Peyer's patch (tissue), 4 donors: ENCODE data around the gene CRABP2. TPM values are rescaled to one million over a fixed set of nuclear protein-coding genes. Genes with fewer than 3 reads are reported as not detected.
A peak's percentile ranks its signal among the peaks of the same experiment; 100 is the strongest.

Experiments
- DNase-seq, 3 donors: peaks; one replicate each; pipeline ENCODE4 v3.0.0-alpha.2; 2017 to 2019
- H3K27ac ChIP-seq, 4 donors: fragments of 200-600 bp; sonication (generic); one replicate each; pipeline ENCODE4 v1.5.1; 2016 to 2019
- H3K27me3 ChIP-seq, 2 donors: fragments of 200-600 bp; sonication (generic); one replicate each; pipeline ENCODE4 v1.5.1; 2019
- H3K36me3 ChIP-seq, 3 donors: fragments of 200-600 bp; sonication (generic); one replicate each; pipeline ENCODE4 v1.5.1; 2016 to 2019
- H3K4me1 ChIP-seq, 4 donors: fragments of 200-600 bp; sonication (generic); one replicate each; pipeline ENCODE4 v1.5.1; 2016 to 2019
- H3K4me3 ChIP-seq, 4 donors: fragments of 200-600 bp; sonication (generic); 1 replicate in 3 of 4; 2 replicates in 1 of 4; pipeline ENCODE4 v1.5.1; 2016 to 2019; ENCODE audit warnings: mild to moderate bottlenecking in 1 of 4
- H3K9me3 ChIP-seq, 4 donors: fragments of 200-600 bp; sonication (generic); one replicate each; pipeline ENCODE4 v1.5.1; 2016 to 2019; ENCODE audit warnings: mild to moderate bottlenecking in 1 of 4
- POLR2A ChIP-seq, 2 donors: fragments of 450-650 bp; IDR thresholded peaks; one replicate each; pipeline ENCODE4 v1.5.1; 2017; ENCODE audit warnings: antibody characterized with exemption in 2 of 2, mild to moderate bottlenecking in 2 of 2, moderate library complexity in 2 of 2
- total RNA-seq, 4 donors: library from RNA; depleted of rRNA; stranded (reverse); fragments of >200 nt; gene quantifications; one replicate each; pipeline ENCODE4 v1.1.0, GENCODE V29; 2016
- TF ChIP-seq, protein P1 (sequence below), 6 experiments: fragments of 450-650 bp in 4 of 6; fragments of 200-600 bp in 2 of 6; sonication (generic) in 1 of 6; IDR thresholded peaks; one replicate each; pipeline ENCODE4 v1.5.1; 2017 to 2019; ENCODE audit warnings: antibody characterized with exemption in 6 of 6, mild to moderate bottlenecking in 3 of 6, moderate library complexity in 1 of 6

The CRABP2 gene
- total RNA-seq, 4 donors from 2014 or later: 3.6 to 5.0 TPM; not detected in 2

DNA sequence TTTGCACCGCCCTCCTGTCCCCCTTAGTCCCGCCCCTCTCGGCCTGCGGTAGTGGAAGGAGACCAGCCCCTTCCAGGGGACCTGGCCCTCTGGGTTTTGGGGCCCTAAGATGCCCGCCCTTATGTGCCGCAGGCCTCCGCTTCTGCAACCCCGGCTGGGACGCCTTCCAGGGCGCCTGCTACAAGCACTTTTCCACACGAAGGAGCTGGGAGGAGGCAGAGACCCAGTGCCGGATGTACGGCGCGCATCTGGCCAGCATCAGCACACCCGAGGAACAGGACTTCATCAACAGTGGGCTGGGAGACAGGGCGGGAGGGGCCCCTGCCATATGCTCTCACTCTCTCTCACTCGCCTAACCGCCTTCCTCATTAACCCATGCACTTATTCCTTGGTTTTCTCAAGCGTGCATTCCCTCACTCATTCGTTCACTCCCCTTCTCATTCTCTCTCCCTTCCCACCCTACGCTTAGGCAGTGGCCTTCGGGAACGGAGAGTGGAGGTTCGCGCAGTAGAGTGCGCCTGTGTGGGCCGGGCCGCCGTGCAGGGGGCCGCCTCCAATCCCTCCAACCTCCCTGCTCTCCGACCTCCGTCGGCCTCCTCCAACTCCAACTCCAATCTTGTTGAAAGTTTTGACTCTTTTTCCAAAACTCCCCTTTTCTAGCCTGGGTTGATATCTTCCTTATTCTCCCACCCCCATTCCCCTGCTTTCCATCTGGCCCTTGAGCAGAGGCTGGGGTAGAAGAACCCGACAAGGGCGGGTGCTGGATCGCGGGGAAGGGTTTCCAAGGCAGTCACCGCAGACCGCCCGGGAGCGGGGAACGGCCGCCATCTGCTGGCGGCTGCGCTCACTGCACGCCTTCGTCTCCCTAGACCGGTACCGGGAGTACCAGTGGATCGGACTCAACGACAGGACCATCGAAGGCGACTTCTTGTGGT, 48.3 kb downstream of the CRABP2 start:
- Histone ChIP-seq H3K36me3 (no peaks in the 10 kb centered on the region), H3K27ac (peak overlapping the region in 1 of 4 donors; percentile 1), H3K4me3 (peak overlapping the region; percentile 0 to 39 (median 32)), H3K9me3 (no peaks in the 10 kb centered on the region), H3K27me3 (no peaks in the 10 kb centered on the region), H3K4me1 (peaks cover 13 to 54% (median 23%) of the 10 kb centered on the region in 4 donors)
- TF ChIP-seq, protein P1, sequence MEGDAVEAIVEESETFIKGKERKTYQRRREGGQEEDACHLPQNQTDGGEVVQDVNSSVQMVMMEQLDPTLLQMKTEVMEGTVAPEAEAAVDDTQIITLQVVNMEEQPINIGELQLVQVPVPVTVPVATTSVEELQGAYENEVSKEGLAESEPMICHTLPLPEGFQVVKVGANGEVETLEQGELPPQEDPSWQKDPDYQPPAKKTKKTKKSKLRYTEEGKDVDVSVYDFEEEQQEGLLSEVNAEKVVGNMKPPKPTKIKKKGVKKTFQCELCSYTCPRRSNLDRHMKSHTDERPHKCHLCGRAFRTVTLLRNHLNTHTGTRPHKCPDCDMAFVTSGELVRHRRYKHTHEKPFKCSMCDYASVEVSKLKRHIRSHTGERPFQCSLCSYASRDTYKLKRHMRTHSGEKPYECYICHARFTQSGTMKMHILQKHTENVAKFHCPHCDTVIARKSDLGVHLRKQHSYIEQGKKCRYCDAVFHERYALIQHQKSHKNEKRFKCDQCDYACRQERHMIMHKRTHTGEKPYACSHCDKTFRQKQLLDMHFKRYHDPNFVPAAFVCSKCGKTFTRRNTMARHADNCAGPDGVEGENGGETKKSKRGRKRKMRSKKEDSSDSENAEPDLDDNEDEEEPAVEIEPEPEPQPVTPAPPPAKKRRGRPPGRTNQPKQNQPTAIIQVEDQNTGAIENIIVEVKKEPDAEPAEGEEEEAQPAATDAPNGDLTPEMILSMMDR (IDR thresholded peaks at IDR 0.05): peak; percentile 87 to 96 (median 92)
- no peak for TF ChIP-seq POLR2A (IDR thresholded peaks at IDR 0.05)
- DNase-seq: peak; percentile 63 to 89 (median 86)

DNA sequence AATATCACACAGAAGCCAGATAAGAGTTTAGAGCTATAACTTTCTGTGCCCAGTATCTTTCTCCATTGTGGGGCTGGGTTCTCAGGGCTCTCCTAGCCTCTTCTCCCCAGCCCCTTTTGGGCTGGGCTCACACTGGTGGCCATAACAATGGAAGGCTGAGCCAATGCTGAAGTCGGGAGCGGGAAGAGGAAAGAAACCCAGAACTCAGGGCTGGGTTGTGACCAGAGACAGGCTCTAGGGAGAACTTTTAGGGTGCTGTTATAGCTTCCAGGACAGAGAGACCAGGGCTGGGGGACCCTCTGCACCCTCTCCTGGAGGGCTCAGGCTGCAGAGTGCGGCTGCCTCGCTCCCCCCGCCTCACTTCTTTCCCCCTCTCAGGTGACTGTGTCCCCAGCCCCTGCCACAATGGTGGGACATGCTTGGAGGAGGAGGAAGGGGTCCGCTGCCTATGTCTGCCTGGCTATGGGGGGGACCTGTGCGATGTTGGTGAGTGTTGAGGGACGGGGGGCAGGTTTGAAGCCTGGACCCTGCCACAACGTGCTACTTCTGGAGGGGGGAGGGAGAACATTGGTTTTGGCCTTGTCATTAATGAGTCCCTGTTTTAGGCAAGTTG, 49.4 kb downstream of the CRABP2 start:
- TF ChIP-seq, protein P1 (IDR thresholded peaks at IDR 0.05): no peak
- no peak for TF ChIP-seq POLR2A (IDR thresholded peaks at IDR 0.05)
- H3K4me1 ChIP-seq: peaks cover 7 to 44% (median 18%) of the 10 kb centered on the region in 4 donors
- no peak for DNase-seq
- H3K4me3 ChIP-seq: no peak overlapping the region
- H3K27ac ChIP-seq: no peak overlapping the region
- H3K27me3 ChIP-seq: no peaks in the 10 kb centered on the region
- H3K36me3 ChIP-seq: no peaks in the 10 kb centered on the region
- H3K9me3 ChIP-seq: no peaks in the 10 kb centered on the region

DNA sequence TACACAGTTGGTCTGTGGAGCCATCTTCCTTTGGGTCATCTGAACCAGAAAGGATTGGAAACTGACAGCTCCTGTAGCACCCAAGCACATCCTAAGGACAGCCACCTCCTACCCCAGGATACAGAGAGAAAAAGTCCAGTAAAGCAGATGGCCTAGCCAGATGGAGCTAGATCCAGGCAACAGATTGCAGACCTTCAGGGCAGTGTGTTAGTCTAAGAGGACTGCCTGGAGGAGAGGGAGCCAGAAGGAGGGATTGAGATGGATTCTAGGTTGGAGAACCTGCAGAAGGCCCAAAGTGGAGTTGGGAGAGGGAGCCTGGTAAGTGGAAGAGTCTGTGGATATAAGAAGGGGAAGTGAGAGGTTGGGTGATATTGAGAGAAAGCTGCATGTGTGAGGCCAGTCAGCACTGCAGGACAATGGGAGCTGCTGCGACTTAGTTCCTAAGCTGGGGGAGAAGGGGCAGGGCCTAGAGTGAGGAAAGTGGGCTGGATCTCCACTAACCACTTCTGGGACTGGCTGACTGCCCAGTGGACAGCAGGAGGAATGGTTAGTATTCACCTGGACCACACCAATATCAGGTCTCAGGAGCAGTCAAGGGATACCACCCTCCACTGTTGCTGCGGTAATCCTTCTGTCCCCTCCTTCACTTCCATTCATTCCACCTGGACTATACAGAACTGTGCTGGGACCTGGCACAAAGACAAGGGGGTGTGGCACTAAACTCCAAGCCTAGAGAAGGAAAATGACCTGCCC, 50.1 kb downstream of the CRABP2 start:
- TF ChIP-seq POLR2A (IDR thresholded peaks at IDR 0.05): no peak
- TF ChIP-seq, protein P1 (IDR thresholded peaks at IDR 0.05): no peak
- DNase-seq: no peak
- no peak overlapping the region for H3K27ac ChIP-seq
- H3K4me1 ChIP-seq: peaks cover 7 to 37% (median 18%) of the 10 kb centered on the region in 4 donors
- H3K27me3 ChIP-seq: no peaks in the 10 kb centered on the region
- no peaks in the 10 kb centered on the region for H3K9me3 ChIP-seq
- H3K4me3 ChIP-seq: no peak overlapping the region
- H3K36me3 ChIP-seq: no peaks in the 10 kb centered on the region

DNA sequence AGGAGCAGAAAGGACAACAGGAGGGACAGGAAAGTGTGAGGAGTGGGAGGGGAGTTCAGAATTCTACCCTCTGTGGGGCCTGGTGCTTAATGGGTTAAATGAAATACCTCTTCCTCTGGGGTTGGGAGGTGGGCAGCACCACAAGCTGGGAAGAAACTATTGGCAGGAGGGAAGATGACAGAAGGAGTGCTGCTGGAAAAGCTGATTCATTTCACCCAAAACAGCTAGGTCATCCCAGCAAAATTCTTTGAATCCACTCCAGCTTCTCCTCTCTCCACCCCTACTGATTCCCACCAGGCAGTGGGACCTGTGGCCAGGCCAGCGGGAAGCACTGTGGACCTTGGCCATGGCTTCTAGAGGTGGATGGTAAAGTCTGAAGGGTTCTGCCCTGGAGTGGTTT, 50.7 kb downstream of the CRABP2 start:
- no peak overlapping the region for H3K4me3 ChIP-seq
- H3K9me3 ChIP-seq: no peaks in the 10 kb centered on the region
- H3K36me3 ChIP-seq: no peaks in the 10 kb centered on the region
- peaks cover 7 to 33% (median 14%) of the 10 kb centered on the region in 4 donors for H3K4me1 ChIP-seq
- H3K27me3 ChIP-seq: no peaks in the 10 kb centered on the region
- H3K27ac ChIP-seq: no peak overlapping the region
- no peak for TF ChIP-seq POLR2A (IDR thresholded peaks at IDR 0.05)
- TF ChIP-seq, protein P1 (IDR thresholded peaks at IDR 0.05): no peak
- no peak for DNase-seq

DNA sequence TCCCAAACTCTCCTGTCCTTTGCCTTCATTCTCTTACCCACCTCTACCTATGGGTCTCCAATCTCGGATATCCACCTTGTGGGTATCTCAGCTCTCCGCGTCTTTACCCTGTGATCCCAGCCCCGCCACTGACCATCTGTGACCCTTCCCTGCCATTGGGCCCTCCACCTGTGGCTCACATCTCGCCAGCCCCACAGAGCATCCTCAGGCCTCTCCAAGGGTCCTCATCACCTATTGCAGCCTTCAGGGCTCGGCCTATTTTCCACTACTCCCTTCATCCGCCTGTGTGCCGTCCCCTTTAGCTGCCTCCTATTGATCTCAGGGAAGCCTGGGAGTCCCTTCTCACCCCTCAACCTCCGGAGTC, 52.4 kb downstream of the CRABP2 start:
- H3K9me3 ChIP-seq: no peaks in the 10 kb centered on the region
- peaks cover 5 to 15% (median 10%) of the 10 kb centered on the region in 4 donors for H3K4me1 ChIP-seq
- no peak overlapping the region for H3K27ac ChIP-seq
- no peak overlapping the region for H3K4me3 ChIP-seq
- no peaks in the 10 kb centered on the region for H3K27me3 ChIP-seq
- no peak for TF ChIP-seq POLR2A (IDR thresholded peaks at IDR 0.05)
- TF ChIP-seq, protein P1 (IDR thresholded peaks at IDR 0.05): no peak
- DNase-seq: no peak
- H3K36me3 ChIP-seq: no peaks in the 10 kb centered on the region
